Inflammatory macrophage (primary cell): ENCODE data around the gene SUOX.
A peak's percentile ranks its signal among the peaks of the same experiment; 100 is the strongest.
"Not testable (repeated sequence)": the region's sequence is repeated elsewhere in the genome, so short reads cannot be mapped to it uniquely, and the experiment has no call there.

Source experiments
- DNase-seq, 2 donors: peaks; one replicate each; pipeline ENCODE4 v3.0.0-alpha.2; 2020 to 2022

SUOX gene

DNA sequence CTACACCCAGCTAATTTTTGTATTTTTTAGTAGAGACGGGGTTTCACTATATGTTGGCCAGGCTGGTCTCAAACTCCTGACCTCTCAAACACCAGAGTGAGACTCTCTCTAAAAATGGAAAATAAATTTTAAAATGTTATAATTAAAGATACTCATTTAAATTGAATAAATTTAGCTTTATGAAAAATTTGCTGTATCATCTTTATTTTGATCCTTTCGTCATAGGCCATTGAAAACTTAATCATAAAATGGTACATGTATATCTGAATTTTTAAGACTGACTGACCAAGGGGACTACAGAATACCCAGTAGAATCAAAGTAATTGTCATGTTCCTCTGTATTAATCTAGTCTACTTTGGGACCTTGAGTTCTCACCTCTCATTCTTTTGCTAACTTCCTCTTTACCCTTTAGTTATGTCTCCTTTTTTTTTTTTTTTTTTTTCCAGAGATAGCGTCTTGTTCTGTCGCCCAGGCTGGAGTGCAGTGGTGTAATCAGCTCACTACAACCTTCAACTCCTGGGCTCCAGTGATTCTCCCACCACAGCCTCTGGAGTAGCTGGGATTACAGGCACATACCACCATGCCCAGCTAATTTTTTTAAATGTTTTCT lies 13.7 kb upstream of the SUOX start:
- peak; percentile 28 to 47 for DNase-seq

DNA sequence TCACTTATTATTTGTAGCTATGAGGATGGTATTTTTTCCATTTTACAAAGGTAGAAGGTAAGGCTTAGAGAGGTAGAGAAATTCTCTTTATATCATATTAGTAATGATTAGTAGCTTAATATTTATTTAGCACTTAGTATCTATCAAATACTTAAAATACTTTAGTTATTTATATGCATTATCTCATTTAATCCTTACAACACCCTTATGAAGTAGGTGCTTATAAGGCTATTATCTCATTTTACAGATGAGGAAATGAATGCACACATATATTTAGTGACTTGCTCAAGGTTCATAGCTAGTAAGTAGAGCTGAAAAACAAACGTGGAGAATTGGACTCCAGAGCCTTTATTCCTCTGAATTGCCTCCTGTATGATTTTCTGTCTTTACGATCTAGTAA lies 12.2 kb upstream of the SUOX start:
- DNase-seq = peak in 1 of 2 donors; percentile 37

DNA sequence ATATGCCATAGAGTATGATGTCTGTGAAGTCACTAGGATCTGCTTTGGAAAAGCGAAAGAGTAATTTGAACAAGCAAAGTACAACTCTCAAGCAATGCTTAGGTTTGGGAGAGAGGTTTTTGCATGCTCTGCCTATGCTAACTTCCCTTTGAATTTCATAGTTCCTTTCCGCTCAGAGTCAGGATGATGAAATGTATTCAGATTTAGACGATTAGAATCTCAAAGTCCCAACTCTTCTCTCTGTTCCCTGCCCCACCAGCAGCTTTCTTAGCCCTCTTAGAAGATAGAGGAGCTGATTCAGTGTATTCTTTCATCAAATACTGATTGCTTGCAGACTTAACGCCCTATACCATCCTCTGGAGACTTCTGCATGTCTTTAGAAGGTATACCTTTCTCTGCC lies 11.7 kb upstream of the SUOX start:
- peak; percentile 37 to 39 for DNase-seq

- not testable (repeated sequence) for DNase-seq
Observed at GRCh38 chr12:55985976-55986375, 11.1 kb upstream of the SUOX start.

DNA sequence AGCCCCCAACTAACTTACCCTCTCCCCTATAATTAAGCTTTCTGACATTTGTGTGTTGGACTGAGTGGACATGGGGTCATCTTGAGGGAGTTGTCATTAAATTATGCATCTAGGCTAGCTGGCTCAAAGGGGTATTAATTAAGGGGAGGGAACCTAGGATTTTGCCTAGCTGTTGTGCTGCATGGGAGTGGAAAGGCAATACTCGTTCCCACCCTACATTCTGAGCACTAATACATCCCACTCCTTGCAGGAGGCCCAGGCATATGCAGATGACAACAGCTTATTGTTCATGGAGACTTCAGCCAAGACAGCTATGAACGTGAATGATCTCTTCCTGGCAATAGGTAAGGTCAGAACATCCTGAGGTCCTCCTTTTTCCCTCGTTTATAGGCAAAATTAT lies 6.0 kb upstream of the SUOX start:
- no peak for DNase-seq

GRCh38 chr12:55993230-55993853 lies 3.7 kb upstream of the SUOX start:
- DNase-seq = no peak

DNA sequence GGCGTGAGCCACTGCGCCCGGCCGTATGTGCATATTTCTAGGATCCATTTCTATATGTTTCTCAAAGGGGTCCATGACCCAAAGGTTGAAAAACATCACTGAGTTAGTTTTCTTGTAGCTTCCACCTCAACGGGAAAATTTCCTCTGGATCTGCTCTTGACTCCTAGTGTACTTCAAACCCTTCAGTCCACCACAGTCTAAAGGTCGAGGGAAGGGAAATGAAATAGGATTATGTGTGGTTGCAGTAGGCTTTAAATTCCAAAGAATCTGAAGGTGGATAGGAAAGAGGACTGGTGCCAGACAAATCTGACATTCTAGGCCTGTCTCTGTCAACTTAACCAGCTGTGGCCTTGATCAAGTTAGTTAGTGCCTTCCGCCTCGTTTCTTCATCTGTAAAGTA lies 1.7 kb upstream of the SUOX start:
- no peak for DNase-seq

DNA sequence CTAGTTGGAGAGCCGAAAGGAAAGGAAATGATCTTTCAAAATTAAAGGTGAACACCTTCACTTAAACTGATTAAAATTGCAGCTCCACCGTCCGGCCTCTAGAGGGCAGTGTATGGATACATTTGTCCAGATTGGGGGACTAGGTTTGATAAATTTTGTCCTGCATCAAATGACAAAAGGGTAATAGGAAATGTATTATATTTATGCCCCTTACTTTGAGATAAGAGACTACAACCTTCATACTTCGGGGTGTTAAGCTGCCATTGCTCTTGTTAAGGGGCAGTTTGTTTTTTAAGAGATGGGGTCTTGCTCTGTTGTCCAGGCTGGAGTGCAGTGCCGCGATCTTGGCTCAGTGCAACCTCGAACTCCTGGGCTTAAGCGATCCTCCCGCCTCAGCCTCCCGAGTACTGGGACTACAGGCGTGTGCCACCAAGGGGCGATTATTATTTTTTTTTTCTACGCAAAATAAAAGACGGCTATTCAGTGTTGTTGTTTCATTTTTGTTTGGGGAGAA lies 818 bp upstream of the SUOX start:
- peak; percentile 67 to 69 for DNase-seq

GRCh38 chr12:55997535-55997859 lies 421 bp downstream of the SUOX start:
- DNase-seq = no peak

DNA sequence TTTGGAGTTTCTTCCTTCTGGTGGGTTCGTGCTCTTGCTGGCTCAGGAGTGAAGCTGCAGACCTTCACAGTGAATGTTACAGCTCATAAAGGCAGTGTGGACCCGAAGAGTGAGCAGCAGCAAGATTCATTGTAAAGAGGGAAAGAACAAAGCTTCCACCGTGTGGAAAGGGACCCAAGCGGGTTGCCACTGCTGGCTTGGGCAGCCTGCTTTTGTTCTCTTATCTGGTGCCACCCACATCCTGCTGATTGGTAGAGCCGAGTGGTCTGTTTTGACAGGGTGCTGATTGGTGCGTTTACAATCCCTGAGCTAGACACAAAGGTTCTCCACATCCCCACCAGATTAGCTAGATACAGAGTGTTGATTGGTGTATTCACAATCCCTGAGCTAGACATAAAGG lies 2.4 kb downstream of the SUOX start:
- not testable (repeated sequence) for DNase-seq

GRCh38 chr12:55999999-56000540 lies 3.0 kb downstream of the SUOX start:
- not testable (repeated sequence) for DNase-seq

- DNase-seq = no peak
Observed at GRCh38 chr12:56001487-56002100, 4.5 kb downstream of the SUOX start.

DNA sequence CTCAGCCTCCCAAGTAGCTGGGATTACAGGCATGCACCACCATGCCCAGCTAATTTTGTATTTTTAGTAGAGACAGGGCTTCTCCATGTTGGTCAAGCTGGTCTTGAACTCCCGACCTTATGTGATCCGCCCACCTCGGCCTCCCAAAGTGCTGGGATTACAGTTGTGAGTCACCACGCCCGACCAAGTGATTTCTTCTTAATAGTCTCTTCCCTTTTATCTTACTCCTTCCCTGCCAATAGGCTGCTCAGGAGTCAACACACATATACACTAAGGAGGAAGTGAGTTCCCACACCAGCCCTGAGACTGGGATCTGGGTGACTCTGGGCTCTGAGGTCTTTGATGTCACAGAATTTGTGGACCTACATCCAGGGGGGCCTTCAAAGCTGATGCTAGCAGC lies 6.3 kb downstream of the SUOX start:
- DNase-seq = peak; percentile 85 to 89

GRCh38 chr12:56004211-56004610 lies 7.1 kb downstream of the SUOX start:
- DNase-seq = no peak

DNA sequence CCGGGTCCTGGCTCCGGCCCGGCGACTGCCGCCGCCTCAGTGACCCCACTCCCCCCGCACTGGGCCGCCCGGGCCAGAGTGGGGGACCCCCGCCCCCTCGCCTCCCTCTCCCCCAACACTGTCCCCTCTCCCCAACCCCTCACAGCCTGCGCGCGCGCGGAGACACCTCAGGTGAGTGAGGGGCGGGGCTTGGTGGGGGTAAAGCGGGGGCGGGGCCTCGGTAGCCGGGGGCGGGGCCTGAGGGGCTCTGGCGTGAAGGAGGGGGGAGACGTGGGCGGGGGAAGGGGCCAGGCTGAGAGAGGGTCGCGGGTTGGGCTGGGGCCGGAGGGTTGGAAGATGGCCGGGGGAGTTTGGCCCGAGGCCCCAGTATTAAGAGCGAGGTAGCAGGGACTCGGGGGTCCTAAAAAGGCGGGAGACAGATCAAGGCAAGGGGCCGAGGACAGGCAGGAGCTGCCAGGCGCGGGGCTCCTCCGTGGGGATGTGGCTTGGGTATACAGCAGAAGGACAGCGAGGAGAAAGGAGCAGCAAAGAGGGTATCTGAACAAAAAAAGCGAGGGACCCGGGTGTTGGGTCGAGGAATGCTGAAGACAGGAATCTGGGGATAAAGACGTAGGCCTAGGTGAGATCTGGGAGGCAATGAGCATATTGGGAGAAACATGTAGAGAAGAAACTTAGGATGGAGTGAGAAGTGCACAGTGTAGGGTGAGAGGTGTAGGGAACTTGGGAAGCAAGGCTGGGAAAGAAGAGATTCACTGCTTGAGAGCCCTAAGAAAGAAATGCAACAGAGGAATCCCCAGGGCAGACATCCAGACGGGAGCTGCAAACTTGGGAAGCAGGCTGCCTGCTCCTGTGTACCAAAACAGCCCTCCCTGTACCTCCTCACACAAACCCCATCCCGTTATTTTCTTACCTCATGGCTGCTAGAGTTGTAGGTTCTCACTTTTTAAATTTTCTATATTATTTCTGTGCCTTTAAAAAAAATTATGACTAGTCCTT lies 10.8 kb downstream of the SUOX start:
- no peak for DNase-seq

- DNase-seq = no peak
Observed at GRCh38 chr12:56010111-56010570, 13.1 kb downstream of the SUOX start.

DNA sequence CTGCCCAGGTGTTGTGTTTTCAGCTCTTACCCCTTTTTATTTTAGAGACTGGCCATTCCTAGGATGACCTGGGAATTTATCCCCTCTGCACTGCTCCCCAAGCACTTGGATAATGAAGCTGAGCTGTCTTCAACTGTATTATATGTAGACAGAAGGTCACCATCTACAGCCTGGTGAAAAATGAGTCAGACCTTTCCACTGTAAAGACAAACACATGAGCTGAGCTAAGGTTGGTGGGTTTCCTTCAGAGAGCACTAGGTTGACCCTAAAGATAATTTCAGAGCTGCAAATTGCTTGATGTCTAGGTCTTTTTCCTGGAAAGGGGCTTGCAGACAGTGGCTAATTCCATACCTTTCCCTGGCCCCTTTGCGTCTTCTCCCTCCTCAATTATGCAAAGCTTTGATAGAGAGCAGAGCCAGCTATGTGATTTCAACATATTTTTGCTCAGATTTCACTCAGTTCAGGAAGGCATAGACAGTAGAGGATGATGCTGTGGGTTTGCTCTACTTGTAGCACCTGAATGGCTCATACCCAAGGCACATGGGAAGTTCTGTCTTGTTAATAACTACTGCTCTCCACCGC lies 14.5 kb downstream of the SUOX start:
- no peak for DNase-seq

GRCh38 chr12:56013482-56013881 lies 16.4 kb downstream of the SUOX start:
- DNase-seq = peak; percentile 15 to 18

DNA sequence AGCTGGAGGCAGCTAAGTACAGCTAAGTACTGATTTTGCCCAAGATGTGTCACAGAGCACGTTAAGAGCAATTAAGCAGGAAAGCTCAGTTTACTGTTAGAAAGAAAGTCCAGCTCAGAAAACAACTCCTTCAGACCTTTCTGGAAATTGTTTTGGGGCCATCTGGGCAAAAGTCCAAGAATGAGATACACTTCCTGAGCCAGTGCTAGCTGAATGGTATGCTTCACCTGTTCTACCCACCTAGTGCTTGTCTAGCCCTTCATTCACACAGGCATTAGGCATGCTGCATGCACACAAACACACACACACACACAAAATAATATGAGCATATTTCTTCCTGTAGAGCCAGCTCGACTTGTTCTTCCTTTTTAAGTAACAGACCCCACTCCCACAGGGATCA lies 17.1 kb downstream of the SUOX start:
- DNase-seq = no peak

DNA sequence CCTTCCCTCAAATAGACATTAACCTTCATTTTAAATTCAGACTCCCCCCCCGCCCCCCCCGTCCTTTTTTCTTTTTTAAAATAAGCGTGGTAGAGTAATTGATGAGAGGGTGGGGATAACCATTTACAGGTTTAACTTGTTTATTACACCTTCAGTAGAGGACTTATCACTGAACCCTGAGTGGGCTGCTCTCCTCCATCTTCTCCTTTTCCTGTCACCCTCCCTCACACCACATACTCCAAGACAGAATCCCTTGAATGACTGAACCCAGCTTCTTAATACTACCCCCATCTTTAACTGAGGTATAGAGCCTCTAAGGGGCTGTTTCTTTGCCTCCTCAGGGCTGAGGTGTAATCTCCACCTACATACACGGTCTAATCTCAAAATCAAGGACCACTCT lies 20.1 kb downstream of the SUOX start:
- DNase-seq = no peak

- no peak for DNase-seq
Observed at GRCh38 chr12:56018356-56018755, 21.3 kb downstream of the SUOX start.
